ENCODE data around the gene INO80C. TPM values are rescaled to one million over a fixed set of nuclear protein-coding genes. Genes with fewer than 3 reads are reported as not detected.

The INO80C gene
- polyA plus RNA-seq, 1 donor, result 31.2 TPM

- DNase-seq, result no peak
- Histone ChIP-seq H3K9me3 (ENCODE audit: control insufficient read depth, low read depth, low read length) (no peaks in the 10 kb centered on the region), H3K36me3 (ENCODE audit: control insufficient read depth, insufficient read depth, low read length) (peaks cover 3% of the 10 kb centered on the region), H3K27me3 (ENCODE audit: control insufficient read depth, insufficient read depth, low read length) (no peaks in the 10 kb centered on the region), H3K4me1 (ENCODE audit: control insufficient read depth, insufficient read depth, low read length) (peaks cover 12% of the 10 kb centered on the region), H3K27ac (ENCODE audit: low read length) (no peak overlapping the region), H3K4me3 (ENCODE audit: low read length) (no peak overlapping the region)
- WGBS (ENCODE audit: insufficient coverage, low lambda C conversion rate), result 100% methylated on average over 1 of the region's 1 CpG
Observed at GRCh38 chr18:35474884-35475283, 22.9 kb downstream of the INO80C start.

- 83% methylated on average over 1 of the region's 1 CpG for WGBS (ENCODE audit: insufficient coverage, low lambda C conversion rate)
- Histone ChIP-seq H3K4me3 (ENCODE audit: low read length) (no peak overlapping the region), H3K36me3 (ENCODE audit: control insufficient read depth, insufficient read depth, low read length) (peaks cover 6% of the 10 kb centered on the region), H3K9me3 (ENCODE audit: control insufficient read depth, low read depth, low read length) (no peaks in the 10 kb centered on the region), H3K27me3 (ENCODE audit: control insufficient read depth, insufficient read depth, low read length) (no peaks in the 10 kb centered on the region), H3K27ac (ENCODE audit: low read length) (no peak overlapping the region), H3K4me1 (ENCODE audit: control insufficient read depth, insufficient read depth, low read length) (peaks cover 3% of the 10 kb centered on the region)
- no peak for DNase-seq
Observed at GRCh38 chr18:35473562-35473961, 24.2 kb downstream of the INO80C start.

GRCh38 chr18:35470435-35470834 is 27.3 kb downstream of the INO80C start:
- no peaks in the 10 kb centered on the region for H3K27me3 ChIP-seq (ENCODE audit: control insufficient read depth, insufficient read depth, low read length)
- H3K27ac ChIP-seq (ENCODE audit: low read length), result no peak overlapping the region
- peaks cover 11% of the 10 kb centered on the region for H3K36me3 ChIP-seq (ENCODE audit: control insufficient read depth, insufficient read depth, low read length)
- WGBS (ENCODE audit: insufficient coverage, low lambda C conversion rate), result no CpG with 5 or more reads among the region's 6 CpGs
- peaks cover 3% of the 10 kb centered on the region for H3K4me1 ChIP-seq (ENCODE audit: control insufficient read depth, insufficient read depth, low read length)
- H3K4me3 ChIP-seq (ENCODE audit: low read length), result no peak overlapping the region
- no peak for DNase-seq
- H3K9me3 ChIP-seq (ENCODE audit: control insufficient read depth, low read depth, low read length), result no peaks in the 10 kb centered on the region

GRCh38 chr18:35469725-35470124 is 28.0 kb downstream of the INO80C start:
- Histone ChIP-seq H3K27ac (ENCODE audit: low read length) (no peak overlapping the region), H3K9me3 (ENCODE audit: control insufficient read depth, low read depth, low read length) (no peaks in the 10 kb centered on the region), H3K4me3 (ENCODE audit: low read length) (no peak overlapping the region), H3K4me1 (ENCODE audit: control insufficient read depth, insufficient read depth, low read length) (peaks cover 4% of the 10 kb centered on the region), H3K27me3 (ENCODE audit: control insufficient read depth, insufficient read depth, low read length) (no peaks in the 10 kb centered on the region), H3K36me3 (ENCODE audit: control insufficient read depth, insufficient read depth, low read length) (peaks cover 11% of the 10 kb centered on the region)
- no CpG with 5 or more reads among the region's 3 CpGs for WGBS (ENCODE audit: insufficient coverage, low lambda C conversion rate)
- DNase-seq, result no peak

GRCh38 chr18:35468711-35469110 is 29.0 kb downstream of the INO80C start:
- no peak for DNase-seq
- H3K27ac ChIP-seq (ENCODE audit: low read length), result no peak overlapping the region
- WGBS (ENCODE audit: insufficient coverage, low lambda C conversion rate), result no CpG with 5 or more reads among the region's 2 CpGs

GRCh38 chr18:35467624-35468016 is 30.1 kb downstream of the INO80C start:
- no peak overlapping the region for H3K4me3 ChIP-seq (ENCODE audit: low read length)
- no peaks in the 10 kb centered on the region for H3K9me3 ChIP-seq (ENCODE audit: control insufficient read depth, low read depth, low read length)
- no peak for DNase-seq
- WGBS (ENCODE audit: insufficient coverage, low lambda C conversion rate), result no CpG with 5 or more reads among the region's 4 CpGs
- peaks cover 4% of the 10 kb centered on the region for H3K4me1 ChIP-seq (ENCODE audit: control insufficient read depth, insufficient read depth, low read length)
- peaks cover 8% of the 10 kb centered on the region for H3K36me3 ChIP-seq (ENCODE audit: control insufficient read depth, insufficient read depth, low read length)
- H3K27ac ChIP-seq (ENCODE audit: low read length), result no peak overlapping the region
- no peaks in the 10 kb centered on the region for H3K27me3 ChIP-seq (ENCODE audit: control insufficient read depth, insufficient read depth, low read length)

More at GRCh38 chr18:35468711-35469110, 29.0 kb downstream of the INO80C start:
- H3K27me3 ChIP-seq (ENCODE audit: control insufficient read depth, insufficient read depth, low read length), result no peaks in the 10 kb centered on the region
- no peaks in the 10 kb centered on the region for H3K9me3 ChIP-seq (ENCODE audit: control insufficient read depth, low read depth, low read length)
- peaks cover 4% of the 10 kb centered on the region for H3K4me1 ChIP-seq (ENCODE audit: control insufficient read depth, insufficient read depth, low read length)
- H3K36me3 ChIP-seq (ENCODE audit: control insufficient read depth, insufficient read depth, low read length), result peaks cover 8% of the 10 kb centered on the region
- H3K4me3 ChIP-seq (ENCODE audit: low read length), result no peak overlapping the region

GRCh38 chr18:35466815-35467623 is 30.7 kb downstream of the INO80C start:
- no peaks in the 10 kb centered on the region for H3K9me3 ChIP-seq (ENCODE audit: control insufficient read depth, low read depth, low read length)
- H3K27me3 ChIP-seq (ENCODE audit: control insufficient read depth, insufficient read depth, low read length), result no peaks in the 10 kb centered on the region
- peaks cover 8% of the 10 kb centered on the region for H3K36me3 ChIP-seq (ENCODE audit: control insufficient read depth, insufficient read depth, low read length)
- no peak overlapping the region for H3K27ac ChIP-seq (ENCODE audit: low read length)
- H3K4me3 ChIP-seq (ENCODE audit: low read length), result no peak overlapping the region
- peaks cover 4% of the 10 kb centered on the region for H3K4me1 ChIP-seq (ENCODE audit: control insufficient read depth, insufficient read depth, low read length)
- DNase-seq, result no peak
- no CpG with 5 or more reads among the region's 11 CpGs for WGBS (ENCODE audit: insufficient coverage, low lambda C conversion rate)

GRCh38 chr18:35466334-35466733 is 31.4 kb downstream of the INO80C start:
- H3K9me3 ChIP-seq (ENCODE audit: control insufficient read depth, low read depth, low read length), result no peaks in the 10 kb centered on the region
- peaks cover 4% of the 10 kb centered on the region for H3K4me1 ChIP-seq (ENCODE audit: control insufficient read depth, insufficient read depth, low read length)
- H3K27me3 ChIP-seq (ENCODE audit: control insufficient read depth, insufficient read depth, low read length), result no peaks in the 10 kb centered on the region
- no peak for DNase-seq
- peaks cover 8% of the 10 kb centered on the region for H3K36me3 ChIP-seq (ENCODE audit: control insufficient read depth, insufficient read depth, low read length)
- WGBS (ENCODE audit: insufficient coverage, low lambda C conversion rate), result no CpG with 5 or more reads among the region's 6 CpGs
- no peak overlapping the region for H3K4me3 ChIP-seq (ENCODE audit: low read length)
- H3K27ac ChIP-seq (ENCODE audit: low read length), result no peak overlapping the region

GRCh38 chr18:35465329-35465728 is 32.4 kb downstream of the INO80C start:
- Histone ChIP-seq H3K4me1 (ENCODE audit: control insufficient read depth, insufficient read depth, low read length) (peaks cover 4% of the 10 kb centered on the region), H3K9me3 (ENCODE audit: control insufficient read depth, low read depth, low read length) (no peaks in the 10 kb centered on the region), H3K36me3 (ENCODE audit: control insufficient read depth, insufficient read depth, low read length) (peaks cover 8% of the 10 kb centered on the region), H3K27ac (ENCODE audit: low read length) (no peak overlapping the region), H3K27me3 (ENCODE audit: control insufficient read depth, insufficient read depth, low read length) (no peaks in the 10 kb centered on the region), H3K4me3 (ENCODE audit: low read length) (no peak overlapping the region)
- WGBS (ENCODE audit: insufficient coverage, low lambda C conversion rate), result 0% methylated on average over 1 of the region's 1 CpG
- DNase-seq, result no peak

GRCh38 chr18:35464831-35465279 is 32.9 kb downstream of the INO80C start:
- no peak for DNase-seq
- WGBS (ENCODE audit: insufficient coverage, low lambda C conversion rate), result 88% methylated on average over 1 of the region's 2 CpGs
- H3K36me3 ChIP-seq (ENCODE audit: control insufficient read depth, insufficient read depth, low read length), result peaks cover 8% of the 10 kb centered on the region

GRCh38 chr18:35463827-35464226 is 33.9 kb downstream of the INO80C start:
- no peak overlapping the region for H3K27ac ChIP-seq (ENCODE audit: low read length)
- peaks cover 11% of the 10 kb centered on the region for H3K4me1 ChIP-seq (ENCODE audit: control insufficient read depth, insufficient read depth, low read length)

More at GRCh38 chr18:35464831-35465279, 32.9 kb downstream of the INO80C start:
- H3K4me3 ChIP-seq (ENCODE audit: low read length), result no peak overlapping the region
- peaks cover 6% of the 10 kb centered on the region for H3K4me1 ChIP-seq (ENCODE audit: control insufficient read depth, insufficient read depth, low read length)
- no peak overlapping the region for H3K27ac ChIP-seq (ENCODE audit: low read length)
- no peaks in the 10 kb centered on the region for H3K27me3 ChIP-seq (ENCODE audit: control insufficient read depth, insufficient read depth, low read length)
- no peaks in the 10 kb centered on the region for H3K9me3 ChIP-seq (ENCODE audit: control insufficient read depth, low read depth, low read length)

More at GRCh38 chr18:35463827-35464226, 33.9 kb downstream of the INO80C start:
- 93% methylated on average over 1 of the region's 4 CpGs for WGBS (ENCODE audit: insufficient coverage, low lambda C conversion rate)
- no peaks in the 10 kb centered on the region for H3K27me3 ChIP-seq (ENCODE audit: control insufficient read depth, insufficient read depth, low read length)
- no peaks in the 10 kb centered on the region for H3K9me3 ChIP-seq (ENCODE audit: control insufficient read depth, low read depth, low read length)
- no peak overlapping the region for H3K4me3 ChIP-seq (ENCODE audit: low read length)
- no peak for DNase-seq
- peaks cover 6% of the 10 kb centered on the region for H3K36me3 ChIP-seq (ENCODE audit: control insufficient read depth, insufficient read depth, low read length)

All from large intestine (tissue), 3 donors.